ENCODE measurements around the gene MERTK. TPM values are rescaled to one million over a fixed set of nuclear protein-coding genes. Genes with fewer than 3 reads are reported as not detected.
"Not testable (repeated sequence)": the region's sequence is repeated elsewhere in the genome, so short reads cannot be mapped to it uniquely, and the experiment has no call there.

Gene MERTK
- 5.7 TPM for polyA plus RNA-seq (2013, experiment 1 of 4)
- polyA plus RNA-seq (2013, experiment 2 of 4), result 6.9 TPM
- 5.6 TPM for polyA plus RNA-seq (2013, experiment 3 of 4)
- 6.7 TPM for polyA plus RNA-seq (2013, experiment 4 of 4)

DNA sequence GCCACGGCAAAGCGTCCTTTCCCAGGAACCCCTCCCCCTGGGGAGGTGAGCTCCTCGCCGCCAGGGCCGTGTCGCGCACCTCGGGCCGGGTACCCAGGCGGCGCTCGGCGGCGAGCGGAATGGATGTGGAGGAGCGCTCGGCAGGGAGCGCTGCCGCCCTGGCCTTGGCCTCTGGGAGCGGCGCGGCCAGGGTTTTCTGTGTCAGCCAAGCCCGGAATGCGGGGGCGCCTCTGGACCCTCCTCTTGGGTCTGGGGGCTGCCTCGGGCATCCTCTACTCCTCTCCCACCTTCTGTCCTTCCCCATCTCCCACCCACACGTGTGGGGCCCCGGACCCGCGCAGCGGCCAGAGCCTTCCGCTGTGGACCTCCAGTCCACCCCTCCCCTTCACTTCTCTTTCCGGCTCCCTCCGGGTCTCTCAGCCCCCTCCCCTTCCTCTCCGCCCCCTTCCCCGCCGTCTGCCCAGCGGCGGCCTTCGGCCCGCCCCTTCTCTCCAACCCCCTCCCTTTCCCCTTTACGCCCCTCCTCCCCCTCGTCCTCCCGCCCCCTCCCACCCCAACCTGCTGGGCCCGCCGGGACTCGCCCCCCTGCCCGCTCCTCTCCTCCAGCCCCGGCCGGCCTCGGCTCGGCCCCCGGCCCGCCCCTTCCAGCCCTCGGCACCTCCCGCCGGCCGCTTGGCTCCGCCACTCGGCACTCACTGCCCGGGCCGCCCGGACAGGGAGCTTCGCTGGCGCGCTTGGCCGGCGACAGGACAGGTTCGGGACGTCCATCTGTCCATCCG is at the start of gene MERTK:
Gene MERTK, plus strand, starts transcription at position 684 of the 779 bp plus-strand sequence. CDS start 129 bp downstream, outside the sequence.
- Histone ChIP-seq H3K9me3 (ENCODE audit: control insufficient read depth, low read length) (no peaks in the 10 kb centered on the region), H3K27me3 (ENCODE audit: control insufficient read depth, insufficient read depth, low read length, poor library complexity, severe bottlenecking) (peaks cover 42% of the 10 kb centered on the region), H3K27ac (ENCODE audit: insufficient read depth, low read depth, low read length, poor library complexity, severe bottlenecking) (no peak within 1 kb of the TSS), H3K36me3 (ENCODE audit: control insufficient read depth, insufficient read depth, low read length) (no peaks in the 10 kb centered on the region), H3K4me3 (ENCODE audit: insufficient read depth, low read depth, low read length) (peak within 1 kb of the TSS; percentile 56), H3K4me1 (ENCODE audit: control insufficient read depth, insufficient read depth, low read length) (no peaks in the 10 kb centered on the region)
- 0% methylated on average over 67 to 68 of the region's 71 CpGs for WGBS, 2 experiments

DNA sequence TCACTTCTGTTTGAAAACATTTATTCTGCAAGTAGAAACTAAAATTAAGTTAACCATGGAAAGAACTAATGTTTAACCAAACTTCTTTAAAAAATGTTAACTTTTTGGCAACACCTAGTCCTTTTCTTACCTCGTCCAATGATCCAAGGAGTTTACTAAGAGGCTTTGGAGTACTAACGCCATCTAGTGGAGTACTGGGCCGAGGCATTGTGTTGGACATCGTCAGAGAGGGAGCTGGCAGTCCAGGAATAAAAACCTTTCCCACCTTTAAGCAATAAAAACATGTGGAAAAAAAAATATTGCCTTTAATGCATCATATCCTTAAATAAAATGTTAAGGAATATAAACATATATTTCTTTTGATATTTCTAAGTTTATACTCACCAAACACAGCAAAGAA is 47.8 kb upstream of the MERTK start:
- not testable (repeated sequence) for H3K27me3 ChIP-seq (ENCODE audit: control insufficient read depth, insufficient read depth, low read length, poor library complexity, severe bottlenecking); H3K4me1 ChIP-seq (ENCODE audit: control insufficient read depth, insufficient read depth, low read length); H3K36me3 ChIP-seq (ENCODE audit: control insufficient read depth, insufficient read depth, low read length); H3K9me3 ChIP-seq (ENCODE audit: control insufficient read depth, low read length); H3K27ac ChIP-seq (ENCODE audit: insufficient read depth, low read depth, low read length, poor library complexity, severe bottlenecking); H3K4me3 ChIP-seq (ENCODE audit: insufficient read depth, low read depth, low read length)
- WGBS, 2 experiments, result 51% methylated on average over 3 of the region's 4 CpGs; no CpG with 5 or more reads in 1 of the 2 experiments

DNA sequence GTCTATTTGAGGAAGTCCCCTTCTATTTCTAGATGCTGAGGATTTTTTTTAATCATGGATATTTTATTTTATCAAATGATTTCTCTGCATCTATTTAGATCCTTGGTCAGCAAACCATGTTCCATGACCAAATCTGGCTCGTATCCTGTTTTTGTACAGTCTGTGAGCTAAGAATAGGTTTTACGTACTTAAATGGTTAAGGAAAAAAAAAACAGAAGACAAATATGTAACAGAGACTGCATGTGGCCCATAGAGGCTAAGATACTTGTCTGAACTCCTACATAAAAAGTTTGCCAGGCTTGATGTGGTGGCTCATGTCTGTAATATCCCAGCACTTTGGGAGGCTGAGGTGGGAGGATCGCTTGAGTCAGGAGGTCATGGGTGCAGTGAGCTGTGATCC is 45.9 kb upstream of the MERTK start:
- H3K4me1 ChIP-seq (ENCODE audit: control insufficient read depth, insufficient read depth, low read length); H3K36me3 ChIP-seq (ENCODE audit: control insufficient read depth, insufficient read depth, low read length); H3K27ac ChIP-seq (ENCODE audit: insufficient read depth, low read depth, low read length, poor library complexity, severe bottlenecking); H3K27me3 ChIP-seq (ENCODE audit: control insufficient read depth, insufficient read depth, low read length, poor library complexity, severe bottlenecking); H3K9me3 ChIP-seq (ENCODE audit: control insufficient read depth, low read length); H3K4me3 ChIP-seq (ENCODE audit: insufficient read depth, low read depth, low read length): not testable (repeated sequence)
- 93 to 100% methylated on average over 2 to 3 of the region's 3 CpGs for WGBS, 2 experiments

DNA sequence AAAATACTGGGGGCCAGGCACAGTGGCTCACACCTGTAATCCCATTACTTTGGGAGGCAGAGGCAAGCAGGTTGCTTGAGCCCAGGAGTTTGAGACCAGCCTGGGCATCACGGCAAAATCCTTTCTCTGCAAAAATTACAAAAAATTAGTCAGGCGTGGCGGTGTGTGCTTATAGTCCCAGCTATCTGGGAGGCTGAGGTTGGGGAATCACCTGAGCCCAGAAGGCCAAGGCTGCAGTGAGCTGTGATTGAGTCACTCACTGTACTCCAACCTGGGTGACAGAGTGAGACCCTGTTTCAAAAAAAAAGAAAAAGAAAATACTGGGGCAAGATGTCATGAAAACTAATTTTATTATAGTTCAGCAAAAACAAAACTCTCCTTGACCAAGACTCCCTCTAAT is 38.4 kb upstream of the MERTK start:
- H3K27ac ChIP-seq (ENCODE audit: insufficient read depth, low read depth, low read length, poor library complexity, severe bottlenecking); H3K4me1 ChIP-seq (ENCODE audit: control insufficient read depth, insufficient read depth, low read length); H3K9me3 ChIP-seq (ENCODE audit: control insufficient read depth, low read length); H3K4me3 ChIP-seq (ENCODE audit: insufficient read depth, low read depth, low read length); H3K27me3 ChIP-seq (ENCODE audit: control insufficient read depth, insufficient read depth, low read length, poor library complexity, severe bottlenecking); H3K36me3 ChIP-seq (ENCODE audit: control insufficient read depth, insufficient read depth, low read length): not testable (repeated sequence)
- WGBS, 2 experiments, result 33% methylated on average over 3 of the region's 3 CpGs; no CpG with 5 or more reads in 1 of the 2 experiments

DNA sequence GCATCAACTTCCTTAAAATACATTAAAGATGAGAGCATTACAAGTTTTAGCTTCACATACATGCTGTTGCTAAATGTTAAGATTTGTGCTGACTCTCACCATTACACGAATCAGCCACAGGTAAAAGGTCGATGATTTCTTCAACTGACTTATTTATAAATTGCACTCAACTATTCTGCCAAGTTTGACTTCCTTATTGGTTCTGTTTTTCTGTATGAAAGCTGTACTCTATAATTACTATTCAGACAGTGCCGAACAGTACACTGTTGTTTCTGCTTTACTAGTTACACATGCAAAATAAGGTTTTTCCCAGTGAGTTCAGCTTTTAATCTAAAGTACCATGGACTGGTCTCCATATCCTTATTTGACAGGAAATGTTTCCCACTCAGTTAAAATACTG is 33.3 kb upstream of the MERTK start:
- not testable (repeated sequence) for H3K9me3 ChIP-seq (ENCODE audit: control insufficient read depth, low read length); H3K27ac ChIP-seq (ENCODE audit: insufficient read depth, low read depth, low read length, poor library complexity, severe bottlenecking); H3K4me1 ChIP-seq (ENCODE audit: control insufficient read depth, insufficient read depth, low read length); H3K4me3 ChIP-seq (ENCODE audit: insufficient read depth, low read depth, low read length); H3K27me3 ChIP-seq (ENCODE audit: control insufficient read depth, insufficient read depth, low read length, poor library complexity, severe bottlenecking); H3K36me3 ChIP-seq (ENCODE audit: control insufficient read depth, insufficient read depth, low read length)
- WGBS, 2 experiments, result no CpG with 5 or more reads among the region's 3 CpGs

DNA sequence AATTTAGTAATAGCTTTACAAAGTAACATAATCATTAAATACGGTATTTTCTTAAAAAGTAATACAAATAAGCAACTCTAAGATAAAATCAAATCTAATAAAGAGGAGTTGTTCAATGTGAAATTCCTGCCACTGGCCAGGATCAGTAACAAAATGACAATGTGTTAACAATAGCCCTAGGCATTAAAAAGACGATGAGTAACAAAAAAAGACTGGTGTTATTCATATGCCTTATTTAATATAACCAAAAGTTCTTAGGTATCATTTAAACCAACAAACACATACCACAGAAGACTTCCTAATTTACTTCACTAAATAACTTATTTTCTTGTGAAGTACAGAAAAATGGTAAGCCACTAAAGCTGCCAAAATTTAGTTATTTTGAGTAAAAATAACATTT is 25.6 kb upstream of the MERTK start:
- H3K36me3 ChIP-seq (ENCODE audit: control insufficient read depth, insufficient read depth, low read length); H3K27me3 ChIP-seq (ENCODE audit: control insufficient read depth, insufficient read depth, low read length, poor library complexity, severe bottlenecking); H3K27ac ChIP-seq (ENCODE audit: insufficient read depth, low read depth, low read length, poor library complexity, severe bottlenecking); H3K4me3 ChIP-seq (ENCODE audit: insufficient read depth, low read depth, low read length); H3K4me1 ChIP-seq (ENCODE audit: control insufficient read depth, insufficient read depth, low read length); H3K9me3 ChIP-seq (ENCODE audit: control insufficient read depth, low read length): not testable (repeated sequence)
- WGBS, 2 experiments, result no CpG with 5 or more reads among the region's 2 CpGs

DNA sequence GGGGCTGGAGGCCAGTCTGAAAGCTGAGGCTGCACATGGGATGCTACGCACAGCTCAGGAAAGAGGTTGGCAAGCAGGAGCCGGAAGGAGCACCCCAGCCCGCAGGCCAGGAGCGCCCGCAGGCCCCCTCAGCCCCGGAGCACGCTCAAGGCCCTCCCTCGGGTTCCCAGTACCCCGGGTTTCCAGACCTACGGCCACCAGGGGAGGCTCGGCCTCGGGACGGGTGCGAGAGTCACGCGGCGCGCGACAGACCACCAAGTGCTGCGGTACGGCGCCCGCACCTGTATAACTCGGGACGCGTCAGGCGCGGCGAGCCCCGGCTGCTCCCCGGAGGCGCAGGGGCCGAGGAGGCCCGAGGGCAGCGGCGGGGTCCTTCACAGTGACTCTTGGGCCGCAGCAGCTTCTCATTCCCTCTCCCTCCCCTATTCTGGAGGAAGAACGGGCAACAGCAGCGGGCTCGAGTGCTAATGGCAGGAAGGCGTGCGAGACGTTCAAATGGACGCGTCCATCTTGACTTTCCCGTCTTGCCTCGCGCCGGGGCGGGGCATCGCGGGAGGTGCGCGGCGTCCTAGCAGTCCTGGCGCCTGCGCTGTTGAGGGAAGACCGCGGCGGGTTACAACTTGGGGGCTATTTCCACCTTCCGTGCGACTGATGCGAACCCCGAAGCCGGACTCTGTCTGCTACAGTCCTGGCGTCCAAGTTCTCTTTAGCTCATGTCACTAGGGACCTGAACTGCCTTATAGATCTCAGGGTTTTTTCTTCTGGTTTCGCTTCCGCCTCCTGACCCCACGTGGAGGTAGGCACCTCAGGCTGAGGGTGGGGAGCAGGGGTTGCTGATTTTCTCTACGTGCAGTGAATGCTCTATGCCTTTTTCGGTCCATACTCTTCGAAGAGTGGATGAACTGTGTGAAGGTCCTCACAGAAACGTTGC is 14.5 kb upstream of the MERTK start, which contains the start of gene ANAPC1:
Gene ANAPC1, minus strand, starts transcription at position 533 of the 931 bp plus-strand sequence. CDS start 3,368 bp downstream, outside the sequence.
- no peaks in the 10 kb centered on the region for H3K4me1 ChIP-seq (ENCODE audit: control insufficient read depth, insufficient read depth, low read length)
- 0% methylated on average over 73 of the region's 73 CpGs for WGBS, 2 experiments
- no peaks in the 10 kb centered on the region for H3K9me3 ChIP-seq (ENCODE audit: control insufficient read depth, low read length)
- peak within 1 kb of the TSS; percentile 64 for H3K27ac ChIP-seq (ENCODE audit: insufficient read depth, low read depth, low read length, poor library complexity, severe bottlenecking)
- H3K36me3 ChIP-seq (ENCODE audit: control insufficient read depth, insufficient read depth, low read length), result no peaks in the 10 kb centered on the region
- H3K27me3 ChIP-seq (ENCODE audit: control insufficient read depth, insufficient read depth, low read length, poor library complexity, severe bottlenecking), result no peaks in the 10 kb centered on the region
- H3K4me3 ChIP-seq (ENCODE audit: insufficient read depth, low read depth, low read length), result peak within 1 kb of the TSS; percentile 91

DNA sequence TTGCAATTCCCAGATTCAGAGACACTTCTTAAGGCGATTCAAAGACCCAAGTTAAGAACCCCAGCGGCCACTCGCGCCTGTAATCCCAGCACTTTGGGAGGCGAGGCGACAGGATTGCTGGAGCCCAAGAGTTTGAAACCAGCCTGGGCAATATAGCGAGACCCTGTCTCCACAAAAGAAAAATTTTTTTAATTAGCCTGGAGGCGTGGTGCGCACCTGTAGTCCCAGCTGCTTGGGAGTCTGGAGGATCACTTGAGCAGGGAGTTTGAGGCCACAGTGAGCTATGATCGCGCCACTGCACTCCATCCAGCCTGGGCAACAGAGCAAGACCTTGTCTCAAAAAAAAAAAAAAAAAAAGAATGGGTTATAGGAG is 13.8 kb upstream of the MERTK start:
- H3K9me3 ChIP-seq (ENCODE audit: control insufficient read depth, low read length), result no peaks in the 10 kb centered on the region
- H3K27me3 ChIP-seq (ENCODE audit: control insufficient read depth, insufficient read depth, low read length, poor library complexity, severe bottlenecking), result no peaks in the 10 kb centered on the region
- H3K4me1 ChIP-seq (ENCODE audit: control insufficient read depth, insufficient read depth, low read length), result no peaks in the 10 kb centered on the region
- no peaks in the 10 kb centered on the region for H3K36me3 ChIP-seq (ENCODE audit: control insufficient read depth, insufficient read depth, low read length)
- WGBS, 2 experiments, result 29 to 38% methylated on average over 10 to 11 of the region's 11 CpGs
- H3K4me3 ChIP-seq (ENCODE audit: insufficient read depth, low read depth, low read length), result peak overlapping the region; percentile 91
- H3K27ac ChIP-seq (ENCODE audit: insufficient read depth, low read depth, low read length, poor library complexity, severe bottlenecking), result no peak overlapping the region

DNA sequence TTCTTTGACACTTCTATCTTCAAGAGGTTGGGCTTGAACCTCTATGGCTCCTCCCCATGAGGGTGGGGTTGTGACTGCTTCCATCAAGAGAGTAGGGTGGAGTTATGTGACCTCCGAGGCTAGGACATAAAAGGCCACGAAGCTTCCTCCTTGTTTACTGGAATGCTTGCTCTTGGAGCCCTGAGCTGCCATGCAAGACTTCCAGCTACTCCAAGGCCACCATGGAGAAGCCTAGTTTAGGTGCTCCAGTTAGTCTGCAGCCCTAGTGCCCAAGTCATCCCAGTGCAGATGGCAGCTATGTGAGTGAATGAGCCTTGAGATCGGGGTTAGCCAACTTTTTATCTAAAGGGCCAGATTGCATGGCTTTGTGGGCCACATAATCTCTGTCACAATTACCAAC is 2.4 kb upstream of the MERTK start:
- Histone ChIP-seq H3K9me3 (ENCODE audit: control insufficient read depth, low read length) (no peaks in the 10 kb centered on the region), H3K27me3 (ENCODE audit: control insufficient read depth, insufficient read depth, low read length, poor library complexity, severe bottlenecking) (peaks cover 42% of the 10 kb centered on the region), H3K27ac (ENCODE audit: insufficient read depth, low read depth, low read length, poor library complexity, severe bottlenecking) (no peak overlapping the region), H3K36me3 (ENCODE audit: control insufficient read depth, insufficient read depth, low read length) (no peaks in the 10 kb centered on the region), H3K4me3 (ENCODE audit: insufficient read depth, low read depth, low read length) (no peak overlapping the region), H3K4me1 (ENCODE audit: control insufficient read depth, insufficient read depth, low read length) (no peaks in the 10 kb centered on the region)
- 51 to 57% methylated on average over 3 of the region's 3 CpGs for WGBS, 2 experiments

DNA sequence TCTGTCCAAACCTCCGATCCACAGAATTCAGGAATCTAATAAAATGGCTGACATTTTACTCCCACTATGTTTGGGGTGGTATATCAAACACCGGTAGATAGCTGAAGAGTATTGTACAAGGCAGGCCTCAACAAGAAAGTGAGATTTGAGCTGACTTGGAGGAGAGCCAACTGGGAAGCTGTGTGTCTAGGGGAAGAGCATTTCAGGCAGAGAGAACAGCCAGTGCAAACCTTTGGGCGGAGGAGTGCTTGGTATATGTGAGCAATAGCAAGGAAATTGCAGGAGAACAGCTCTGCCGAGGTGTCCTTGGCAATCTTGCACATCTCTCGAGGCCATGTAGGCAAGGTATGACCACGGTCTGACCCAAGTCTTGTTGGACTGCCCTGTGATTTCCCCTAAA is 1.8 kb upstream of the MERTK start:
- H3K27ac ChIP-seq (ENCODE audit: insufficient read depth, low read depth, low read length, poor library complexity, severe bottlenecking), result no peak overlapping the region
- 94 to 95% methylated on average over 6 of the region's 6 CpGs for WGBS, 2 experiments

More for the DNA sequence above, 1.8 kb upstream of the MERTK start:
- Histone ChIP-seq H3K4me3 (ENCODE audit: insufficient read depth, low read depth, low read length) (no peak overlapping the region), H3K36me3 (ENCODE audit: control insufficient read depth, insufficient read depth, low read length) (no peaks in the 10 kb centered on the region), H3K27me3 (ENCODE audit: control insufficient read depth, insufficient read depth, low read length, poor library complexity, severe bottlenecking) (peaks cover 42% of the 10 kb centered on the region), H3K4me1 (ENCODE audit: control insufficient read depth, insufficient read depth, low read length) (no peaks in the 10 kb centered on the region), H3K9me3 (ENCODE audit: control insufficient read depth, low read length) (no peaks in the 10 kb centered on the region)

Measured in ectodermal cell (in vitro differentiated cells).